ENCODE results near the gene SH3PXD2B. TPM values are rescaled to one million over a fixed set of nuclear protein-coding genes. Genes with fewer than 3 reads are reported as not detected.

Gene SH3PXD2B
- total and polyA plus RNA-seq, 8 donors: 6.7 to 63.0 (median 20.5) TPM

GRCh38 chr5:172343741-172344140 is 110.6 kb downstream of the SH3PXD2B start:
- intact Hi-C loops (cut with DNase I; ENCODE audit: low total_unique reads): no loop called here
- WGBS, 5 donors: 85 to 95% (median 93%) methylated on average over 2 of the region's 2 CpGs
- H3K4me3 ChIP-seq: no peak overlapping the region
- peaks cover 0 to 13% (median 7%) of the 10 kb centered on the region in 4 donors for H3K4me1 ChIP-seq
- no peaks in the 10 kb centered on the region for H3K27me3 ChIP-seq
- no peak overlapping the region for H3K27ac ChIP-seq
- no peaks in the 10 kb centered on the region for H3K9me3 ChIP-seq
- peaks cover 26 to 98% (median 97%) of the 10 kb centered on the region in 4 donors for H3K36me3 ChIP-seq
- TF ChIP-seq POLR2A (IDR thresholded peaks at IDR 0.05) (no peak), POLR2AphosphoS5 (IDR thresholded peaks at IDR 0.05) (no peak), CTCF (IDR thresholded peaks at IDR 0.05) (no peak), EP300 (IDR thresholded peaks at IDR 0.05) (no peak)
- DNase-seq: no peak

- no peak for TF ChIP-seq POLR2AphosphoS5 (IDR thresholded peaks at IDR 0.05)
- Histone ChIP-seq H3K4me1 (peaks cover 0 to 8% (median 5%) of the 10 kb centered on the region in 4 donors), H3K9me3 (no peaks in the 10 kb centered on the region), H3K27ac (no peak overlapping the region), H3K36me3 (peaks cover 24 to 99% (median 97%) of the 10 kb centered on the region in 4 donors), H3K27me3 (no peaks in the 10 kb centered on the region), H3K4me3 (no peak overlapping the region)
- no peak for DNase-seq
- intact Hi-C loops (cut with DNase I; ENCODE audit: low total_unique reads): no loop called here
- WGBS, 5 donors: 86 to 94% (median 92%) methylated on average over 7 of the region's 7 CpGs
These were observed 111.4 kb downstream of the SH3PXD2B start for GRCh38 chr5:172342918-172343317.

GRCh38 chr5:172339264-172340180 is 114.8 kb downstream of the SH3PXD2B start:
- Histone ChIP-seq H3K36me3 (peaks cover 10 to 93% (median 82%) of the 10 kb centered on the region in 4 donors), H3K27me3 (no peaks in the 10 kb centered on the region), H3K27ac (peak overlapping the region in 1 of 5 donors; percentile 38), H3K4me3 (no peak overlapping the region), H3K4me1 (peaks cover 0 to 7% (median 0%) of the 10 kb centered on the region in 4 donors), H3K9me3 (no peaks in the 10 kb centered on the region)
- TF ChIP-seq EP300 (IDR thresholded peaks at IDR 0.05) (no peak), CTCF (IDR thresholded peaks at IDR 0.05) (no peak), POLR2A (IDR thresholded peaks at IDR 0.05) (no peak), POLR2AphosphoS5 (IDR thresholded peaks at IDR 0.05) (no peak)
- 82 to 91% (median 88%) methylated on average over 27 to 35 of the region's 35 CpGs for WGBS, 5 donors
- DNase-seq: no peak
- intact Hi-C loops (cut with DNase I; ENCODE audit: low total_unique reads): no loop called here

- H3K4me3 ChIP-seq: no peak overlapping the region
- H3K27me3 ChIP-seq: no peaks in the 10 kb centered on the region
- no peaks in the 10 kb centered on the region for H3K9me3 ChIP-seq
- no peak for DNase-seq
- TF ChIP-seq POLR2A (IDR thresholded peaks at IDR 0.05) (no peak), POLR2AphosphoS5 (IDR thresholded peaks at IDR 0.05) (no peak), CTCF (IDR thresholded peaks at IDR 0.05) (no peak), EP300 (IDR thresholded peaks at IDR 0.05) (no peak)
- peaks cover 10 to 78% (median 62%) of the 10 kb centered on the region in 4 donors for H3K36me3 ChIP-seq
- intact Hi-C loops (cut with DNase I; ENCODE audit: low total_unique reads): no loop called here
- 76 to 82% (median 79%) methylated on average over 8 to 9 of the region's 9 CpGs for WGBS, 5 donors
- H3K27ac ChIP-seq: no peak overlapping the region
- peaks cover 0 to 7% (median 0%) of the 10 kb centered on the region in 4 donors for H3K4me1 ChIP-seq
These were observed 117.5 kb downstream of the SH3PXD2B start for GRCh38 chr5:172336676-172337285.

All from stomach (tissue), 9 donors.